COLO829 (cell line): ENCODE results near the gene KPNB1.
"Not testable (repeated sequence)": the region's sequence is repeated elsewhere in the genome, so short reads cannot be mapped to it uniquely, and the experiment has no call there.

Experiments used
- DNase-seq: peaks from one replicate; pipeline ENCODE4 v3.0.0; 2012; ENCODE audit warnings: low spot score

Gene KPNB1

DNA sequence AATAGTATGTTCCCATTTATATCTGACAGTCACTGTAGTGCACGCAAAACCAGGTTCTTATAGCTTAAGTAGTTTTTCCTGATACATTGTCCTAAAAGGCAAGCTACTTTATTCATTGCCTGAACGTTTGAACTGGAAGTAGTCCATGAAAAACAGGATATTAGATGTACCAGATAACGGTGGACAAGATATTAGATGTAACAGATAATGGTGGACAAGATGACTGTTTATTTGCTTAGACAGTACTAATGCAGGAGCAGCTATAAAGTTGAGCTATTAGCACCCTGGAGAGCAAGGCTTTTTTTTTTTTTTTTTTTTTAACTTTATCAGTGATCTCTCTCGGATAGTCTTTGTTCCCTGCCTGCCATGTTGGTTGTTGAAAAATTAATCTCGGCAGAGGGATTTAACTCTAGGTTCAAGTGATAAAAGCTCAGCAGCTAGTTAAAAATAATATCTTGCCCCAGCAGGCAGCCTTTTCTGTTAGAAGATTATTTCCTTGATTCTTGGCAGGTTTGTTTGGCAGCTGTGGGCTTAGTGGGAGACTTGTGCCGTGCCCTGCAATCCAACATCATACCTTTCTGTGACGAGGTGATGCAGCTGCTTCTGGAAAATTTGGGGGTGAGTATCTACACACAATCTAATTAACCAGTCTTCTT, 26.9 kb downstream of the KPNB1 start:
- no peak for DNase-seq

DNA sequence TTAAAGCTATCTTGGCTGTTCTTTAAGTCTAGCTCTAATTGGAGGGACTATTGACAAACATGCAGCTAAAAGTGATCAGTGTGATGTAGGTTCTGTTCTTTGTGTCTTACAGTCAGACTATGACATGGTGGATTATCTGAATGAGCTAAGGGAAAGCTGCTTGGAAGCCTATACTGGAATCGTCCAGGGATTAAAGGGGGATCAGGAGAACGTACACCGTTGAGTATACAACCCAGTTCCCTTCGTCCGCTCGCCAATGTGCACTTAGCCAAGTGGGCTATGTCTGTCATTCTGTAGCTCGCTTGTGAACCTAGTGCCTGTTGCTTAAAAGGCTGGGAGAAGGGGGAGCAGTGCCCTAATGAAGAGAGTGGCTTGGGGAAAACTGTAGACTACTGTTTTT, 28.5 kb downstream of the KPNB1 start:
- DNase-seq: no peak

DNA sequence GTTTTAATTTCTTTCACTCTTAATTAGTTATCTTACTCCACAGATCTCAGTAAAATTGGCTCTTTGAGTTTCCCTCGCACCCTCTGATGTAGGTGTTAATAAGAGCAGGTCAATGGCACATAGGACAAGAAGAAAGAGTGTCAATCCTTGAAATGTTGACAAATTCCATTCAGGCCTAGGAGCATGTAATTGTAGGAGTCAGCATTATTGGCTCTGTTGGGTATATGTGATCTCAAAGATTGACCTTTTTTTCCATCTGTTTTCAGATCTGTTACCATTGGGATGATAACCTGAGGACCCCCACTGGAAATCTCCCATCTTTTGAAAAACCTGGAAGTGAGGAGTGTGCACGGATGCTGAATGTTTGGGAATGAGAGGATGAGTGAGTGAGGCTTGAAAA, 32.4 kb downstream of the KPNB1 start:
- no peak for DNase-seq

- not testable (repeated sequence) for DNase-seq
Observed at GRCh38 chr17:47682727-47683126, 33.0 kb downstream of the KPNB1 start.

GRCh38 chr17:47684025-47684424, 34.3 kb downstream of the KPNB1 start:
- DNase-seq: no peak

DNA sequence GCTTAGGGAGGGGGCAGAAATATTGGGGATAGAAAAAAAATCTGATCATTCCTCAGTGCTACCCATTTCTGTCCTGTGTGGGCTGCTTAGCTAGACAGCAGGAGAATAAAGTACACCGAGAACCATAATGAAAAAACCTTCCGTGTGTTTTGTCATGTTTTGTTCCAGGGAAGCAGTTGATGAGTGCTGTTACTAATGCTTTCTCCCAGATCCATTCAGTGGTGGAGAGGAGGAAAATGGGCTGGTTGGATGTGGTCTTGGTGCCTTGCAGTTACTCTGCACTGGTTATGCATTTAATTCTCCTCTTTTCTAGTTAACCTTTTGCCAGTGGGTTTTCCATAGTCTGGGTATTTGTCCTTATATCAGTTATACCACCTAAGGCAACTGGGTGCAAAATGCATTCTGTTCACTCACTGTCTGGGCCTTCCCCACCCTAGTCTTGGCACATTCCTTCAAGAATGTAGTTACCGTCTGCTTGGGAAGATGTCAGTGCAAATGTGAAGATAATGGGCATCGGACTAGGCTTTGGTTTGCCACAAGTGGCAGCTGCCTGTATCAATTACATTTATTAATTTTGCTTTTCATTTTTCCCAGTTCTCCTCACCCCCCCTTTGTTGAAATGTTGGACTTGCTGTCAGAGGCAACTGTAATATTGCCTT, 34.9 kb downstream of the KPNB1 start:
- no peak for DNase-seq

DNA sequence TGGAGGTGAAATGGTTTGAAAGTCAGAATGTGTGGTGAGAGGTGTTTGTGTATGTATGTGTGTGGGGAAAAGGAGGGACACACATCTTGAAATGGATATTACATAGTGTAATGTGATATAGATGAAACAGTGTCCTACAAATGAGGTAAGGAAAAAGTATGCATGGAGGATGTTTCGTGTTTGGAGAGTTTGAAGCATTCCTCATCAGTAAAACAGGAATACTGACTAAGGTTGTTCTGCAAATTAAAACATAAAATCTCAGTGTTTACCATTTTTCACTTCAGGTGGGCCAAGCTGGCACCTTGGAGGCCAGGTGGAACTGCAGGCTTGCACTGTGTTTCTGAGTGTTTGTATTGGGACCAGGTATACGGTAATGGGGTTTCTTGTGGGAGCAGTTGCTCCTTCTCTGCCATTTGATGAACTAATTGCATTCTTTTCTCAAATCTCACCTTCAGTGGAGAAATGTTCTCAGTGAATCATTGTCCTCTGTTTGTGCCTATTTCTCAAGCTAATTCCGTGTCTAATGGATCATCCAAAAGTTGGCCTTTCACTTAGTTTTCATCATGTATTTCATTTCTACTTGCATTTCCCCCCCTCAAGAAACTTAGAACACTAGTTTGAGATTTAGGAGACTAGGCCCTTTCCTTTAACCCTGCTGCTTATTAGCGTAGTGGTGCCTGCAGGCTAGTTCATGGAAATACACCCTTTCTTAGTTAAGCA, 36.0 kb downstream of the KPNB1 start:
- no peak for DNase-seq

GRCh38 chr17:47686276-47686635, 36.5 kb downstream of the KPNB1 start:
- no peak for DNase-seq

DNA sequence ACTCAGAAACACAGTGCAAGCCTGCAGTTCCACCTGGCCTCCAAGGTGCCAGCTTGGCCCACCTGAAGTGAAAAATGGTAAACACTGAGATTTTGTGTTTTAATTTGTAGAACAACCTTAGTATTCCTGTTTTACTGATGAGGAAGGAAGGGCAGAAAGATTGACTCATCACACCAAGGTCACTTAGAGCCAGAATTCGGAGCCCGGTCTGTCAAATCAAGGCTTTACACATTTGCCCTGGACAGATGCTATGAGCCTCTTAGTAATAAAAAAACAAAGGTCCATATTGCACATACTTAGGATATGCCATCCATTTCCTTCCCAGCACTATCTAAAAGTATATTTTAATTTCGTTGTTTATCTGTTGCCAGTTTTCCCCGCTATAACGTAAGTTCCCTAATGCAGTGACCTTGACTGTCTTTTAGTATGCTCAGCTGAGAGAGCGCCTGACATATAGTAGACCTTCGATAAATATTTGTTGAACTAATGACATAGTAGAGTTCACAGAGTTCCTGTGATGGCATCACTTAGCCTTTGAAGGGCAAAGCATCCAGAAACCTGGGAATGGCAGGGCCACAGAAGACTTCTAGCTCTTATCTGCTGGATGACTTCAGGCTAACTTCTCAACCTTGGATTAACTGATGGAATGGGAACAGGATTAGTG, 37.1 kb downstream of the KPNB1 start:
- DNase-seq: no peak

- DNase-seq: no peak
Observed at GRCh38 chr17:47687328-47687690, 37.6 kb downstream of the KPNB1 start.

DNA sequence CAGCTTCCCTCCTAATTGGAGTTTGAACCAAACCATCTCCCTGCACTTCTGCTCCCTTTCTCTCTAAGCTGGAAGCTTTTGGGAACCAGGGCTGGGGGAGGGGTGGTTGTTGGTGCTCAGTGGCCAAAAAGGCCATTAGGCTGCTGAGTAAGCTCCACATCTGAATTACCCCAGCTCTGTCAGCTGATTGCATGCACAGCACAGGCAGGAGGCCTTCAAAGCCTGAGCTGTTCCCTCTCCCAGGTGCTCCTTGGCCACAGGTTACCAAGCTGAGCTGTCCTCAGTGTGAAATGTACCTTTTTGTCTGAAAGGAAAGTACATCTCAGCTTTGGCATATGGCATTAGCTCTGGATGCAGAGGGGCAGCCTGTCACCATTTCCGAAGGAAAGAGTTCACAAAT, 38.0 kb downstream of the KPNB1 start:
- no peak for DNase-seq

DNA sequence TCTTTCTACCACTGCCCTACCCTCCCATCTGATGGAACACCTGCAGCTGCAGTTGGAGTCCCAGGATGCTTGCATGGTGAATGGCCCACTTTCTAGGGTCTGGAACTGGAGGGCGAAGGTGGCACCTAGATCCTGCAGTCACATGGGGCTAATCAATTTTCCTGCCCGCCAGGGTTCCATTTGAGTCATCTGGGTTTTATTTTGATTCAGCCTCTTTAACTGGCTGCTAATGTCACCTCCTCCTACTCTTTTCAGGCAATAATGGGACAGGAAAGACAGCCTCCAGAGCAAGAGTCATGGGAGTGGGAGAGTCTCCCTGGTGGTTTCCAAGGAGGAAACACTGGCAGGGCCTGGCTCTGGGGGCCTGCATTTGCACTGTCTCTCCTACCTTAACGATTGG, 40.4 kb downstream of the KPNB1 start:
- DNase-seq: no peak

- DNase-seq: no peak
Observed at GRCh38 chr17:47692137-47692894, 42.6 kb downstream of the KPNB1 start.

DNA sequence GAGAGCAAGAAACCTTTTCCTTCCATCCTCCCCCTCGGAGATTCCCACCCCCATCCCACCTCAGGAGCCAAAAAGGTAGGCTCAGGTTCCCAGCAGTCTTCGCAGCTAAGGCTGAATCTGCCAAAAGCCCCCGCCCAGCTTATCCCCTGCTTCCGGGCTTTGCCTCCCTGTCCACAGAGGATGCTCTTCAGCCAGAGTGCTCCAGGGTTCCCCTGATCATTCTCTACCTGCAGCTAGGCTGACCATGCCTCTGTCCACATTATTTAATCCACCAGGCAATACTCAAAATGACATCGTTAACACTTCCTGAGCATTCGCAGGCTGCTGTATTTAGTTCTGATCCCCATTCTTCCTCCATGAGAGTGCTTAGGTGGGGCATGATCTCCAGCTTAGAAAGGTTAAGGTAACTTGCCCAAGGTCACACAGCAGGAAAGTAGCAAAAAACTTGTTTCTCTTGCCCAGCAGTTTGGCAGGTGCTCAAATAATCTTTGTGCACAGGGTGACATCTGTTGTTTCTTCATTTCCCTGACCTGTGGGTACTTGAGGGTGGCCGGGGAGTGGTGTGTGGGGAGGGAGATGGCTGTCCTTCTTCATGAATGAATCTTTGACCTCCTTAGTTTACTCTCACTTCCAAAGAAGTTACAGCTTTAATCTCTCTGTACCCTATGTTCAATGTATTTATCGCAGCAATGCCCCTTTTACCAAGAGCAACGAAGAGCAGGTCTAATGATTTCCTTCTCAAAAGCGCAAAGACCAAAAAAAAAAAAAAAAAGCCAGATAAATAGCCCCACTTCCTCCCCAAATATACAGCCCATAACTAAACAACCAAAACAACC, 43.4 kb downstream of the KPNB1 start:
- no peak for DNase-seq

DNA sequence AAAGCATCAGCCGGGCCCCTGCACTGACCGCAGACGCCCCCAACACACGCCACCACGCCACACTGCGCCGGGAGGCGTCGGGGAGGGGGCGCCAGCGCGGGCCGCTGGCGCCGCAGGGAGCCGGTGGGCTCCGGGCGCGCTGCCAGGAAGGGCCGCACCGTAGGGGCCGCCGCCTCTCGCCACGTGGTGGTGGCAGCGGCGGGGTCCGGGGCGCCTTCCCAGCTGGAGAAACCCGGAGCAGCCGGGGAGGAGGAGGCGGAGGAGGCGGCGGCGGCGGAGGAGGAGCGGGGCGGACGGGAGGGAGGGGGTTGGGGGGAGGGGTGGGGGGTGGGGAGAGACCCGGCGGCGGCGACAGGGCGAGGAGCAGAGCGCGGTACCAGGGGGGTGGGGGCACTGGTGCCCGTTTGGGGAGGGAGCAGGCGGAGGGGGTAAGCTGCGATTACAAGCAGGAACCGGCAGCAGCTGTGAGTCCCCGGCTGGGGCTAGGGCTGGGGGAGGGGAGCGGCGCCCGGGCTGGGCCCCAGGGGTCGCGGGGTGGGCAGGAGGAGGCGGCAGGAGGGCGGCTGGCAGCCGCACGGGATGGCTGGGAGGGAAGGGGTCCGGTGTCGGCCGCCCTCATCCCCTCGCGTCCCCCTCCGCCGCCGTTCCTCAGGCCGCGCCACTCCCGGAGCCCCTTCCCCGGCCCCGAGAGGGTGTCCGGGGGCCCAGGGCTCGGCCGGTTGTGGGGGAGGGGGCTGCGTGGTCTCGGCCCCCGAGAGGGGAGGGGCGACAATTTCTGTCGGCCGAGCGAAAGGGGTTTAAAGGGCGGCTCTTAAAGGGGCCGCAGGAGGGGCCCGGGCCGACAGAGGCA, 44.2 kb downstream of the KPNB1 start, which contains the start of gene TBKBP1:
Gene TBKBP1, plus strand, starts transcription at position 431 of the 850 bp plus-strand sequence. CDS start 1,952 bp downstream, outside the sequence.
- no peak for DNase-seq

DNA sequence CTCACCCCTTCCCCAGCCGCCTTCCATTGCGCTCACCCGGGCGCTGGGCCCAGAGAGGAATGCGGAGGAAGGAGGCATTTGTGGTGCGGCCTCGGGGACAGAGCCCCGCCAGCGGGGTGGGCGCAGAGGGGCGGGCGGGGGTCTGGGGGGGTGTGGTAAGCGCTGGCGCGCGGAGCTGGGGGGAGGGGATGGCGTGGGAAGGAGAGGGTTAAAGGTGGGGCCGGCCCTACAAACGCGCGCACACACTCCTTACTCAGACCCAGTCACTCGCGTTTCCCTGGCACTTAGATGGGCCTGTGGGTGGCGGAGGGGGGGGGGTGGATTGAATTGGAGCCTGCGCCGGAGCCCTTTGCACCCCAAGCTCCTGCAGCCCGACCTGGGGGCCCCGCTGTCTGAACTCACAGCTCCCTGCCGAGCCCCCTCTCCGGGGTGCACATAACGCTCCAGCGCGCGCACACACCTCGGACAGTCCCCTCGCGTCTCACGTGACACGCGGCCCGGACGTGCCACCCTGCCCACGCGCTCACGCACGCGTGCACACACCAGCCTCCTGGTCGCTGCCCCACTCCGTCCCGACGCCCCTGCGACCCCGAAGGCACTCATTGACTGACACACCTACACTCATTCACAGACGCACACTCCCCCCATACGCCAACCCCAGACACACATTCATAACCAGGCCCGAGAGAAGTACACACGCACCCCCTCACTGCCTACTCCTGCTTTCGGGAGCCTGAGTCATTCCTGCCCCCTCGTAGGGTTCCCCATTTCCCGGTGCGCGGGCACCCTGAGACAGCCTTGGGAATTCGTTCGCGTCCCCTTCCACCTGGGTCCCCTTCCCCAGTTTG, 45.1 kb downstream of the KPNB1 start:
- no peak for DNase-seq

DNA sequence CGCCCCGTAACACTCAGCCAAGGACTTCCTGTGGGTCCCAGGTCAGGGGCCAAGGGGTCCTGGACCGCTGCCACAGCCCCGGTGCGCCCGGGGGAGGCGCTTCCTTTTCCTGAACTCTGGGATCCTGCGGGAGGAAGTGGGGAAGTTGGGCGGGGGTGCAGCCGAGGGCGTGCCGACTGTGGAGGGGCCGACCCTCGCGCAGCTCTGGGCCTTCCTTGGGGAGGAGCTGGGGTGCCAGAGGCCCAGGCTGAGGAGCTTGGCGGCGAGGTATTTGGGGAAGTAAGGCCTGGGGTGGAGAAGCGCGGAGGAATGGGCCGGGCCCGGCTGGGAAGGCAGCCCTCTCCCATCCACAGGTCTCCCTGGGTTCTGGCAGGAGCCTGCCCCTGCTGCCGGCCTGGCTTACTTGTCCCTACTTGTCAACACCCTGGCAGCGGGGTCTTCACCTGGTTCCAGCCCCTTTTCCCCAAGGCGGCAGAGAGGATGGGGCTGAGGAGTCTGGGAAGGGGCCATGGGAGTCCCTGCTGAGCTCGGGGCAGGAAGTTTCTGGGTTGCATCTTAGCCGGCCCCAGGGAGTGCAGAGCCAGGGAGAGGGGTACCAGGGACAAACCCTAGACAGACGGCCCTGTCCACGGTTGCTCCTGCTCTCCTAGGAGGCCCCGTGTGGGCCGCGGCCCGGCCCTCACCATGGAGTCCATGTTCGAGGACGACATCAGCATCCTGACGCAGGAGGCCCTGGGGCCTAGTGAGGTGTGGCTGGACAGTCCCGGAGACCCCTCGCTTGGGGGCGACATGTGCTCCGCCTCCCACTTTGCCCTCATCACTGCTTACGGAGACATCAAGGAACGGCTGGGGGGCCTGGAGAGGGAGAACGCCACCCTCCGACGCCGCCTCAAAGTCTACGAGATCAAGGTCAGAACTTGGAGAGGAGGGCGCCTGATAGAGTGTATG, 46.0 kb downstream of the KPNB1 start:
- DNase-seq: no peak
